GM12878 (cell line): ENCODE measurements around the gene LPAR5. TPM values are rescaled to one million over a fixed set of nuclear protein-coding genes. Genes with fewer than 3 reads are reported as not detected.

Experiments
- BCL3 ChIP-seq: IDR thresholded peaks from 2 replicates; pipeline ENCODE4 v1.6.1; 2011; ENCODE audit warnings: borderline replicate concordance, low read depth, mild to moderate bottlenecking, moderate library complexity, low read length; ENCODE audit not compliant: insufficient read depth, poor library complexity, severe bottlenecking
- BHLHE40 ChIP-seq, 2 experiments: fragments of 450-650 bp in 1 of 2; IDR thresholded peaks; 2 replicates each; pipeline ENCODE4 v1.6.1; 2011 to 2017; ENCODE audit warnings: low read depth in 2 of 2, borderline replicate concordance in 1 of 2, improper control_type of control experiment in 1 of 2, low read length in 1 of 2, mild to moderate bottlenecking in 1 of 2
- DPF2 ChIP-seq: fragments of 450-650 bp; IDR thresholded peaks from 2 replicates; pipeline ENCODE4 v1.6.1; 2017; ENCODE audit warnings: mild to moderate bottlenecking
- EP300 ChIP-seq, 2 experiments: fragments of 150-350 bp in 1 of 2; IDR thresholded peaks; 2 replicates each; pipeline ENCODE4 v1.6.1; 2011 to 2012; ENCODE audit warnings: low read depth in 2 of 2, low read length in 2 of 2, borderline replicate concordance in 1 of 2, improper control_type of control experiment in 1 of 2, inconsistent platforms in 1 of 2; ENCODE audit not compliant: control insufficient read depth in 1 of 2
- ETV6 ChIP-seq, 2 experiments: fragments of 450-650 bp in 1 of 2; IDR thresholded peaks in 1 of 2; conservative IDR thresholded peaks in 1 of 2; 2 replicates each; pipeline ENCODE4 v1.6.1; 2014; ENCODE audit warnings: antibody characterized with exemption in 1 of 2, borderline replicate concordance in 1 of 2, low read depth in 1 of 2, mild to moderate bottlenecking in 1 of 2, moderate library complexity in 1 of 2
- HDGF ChIP-seq: fragments of 450-650 bp; IDR thresholded peaks from 2 replicates; pipeline ENCODE4 v1.6.1; 2016; ENCODE audit warnings: antibody characterized with exemption
- JUNB ChIP-seq: IDR thresholded peaks from 2 replicates; pipeline ENCODE4 v1.6.1; 2016; ENCODE audit warnings: antibody characterized with exemption, mild to moderate bottlenecking
- KDM1A ChIP-seq: fragments of 200-600 bp; sonication (generic); IDR thresholded peaks from 2 replicates; pipeline ENCODE4 v1.6.1; 2016; ENCODE audit warnings: borderline replicate concordance
- MYC ChIP-seq: IDR thresholded peaks from 2 replicates; pipeline ENCODE4 v1.6.1; 2011; ENCODE audit warnings: mild to moderate bottlenecking, low read length, moderate library complexity, inconsistent platforms; ENCODE audit not compliant: insufficient read depth, insufficient replicate concordance, insufficient read length, severe bottlenecking
- NRF1 ChIP-seq: conservative IDR thresholded peaks from 2 replicates; pipeline ENCODE4 v1.6.1; 2011; ENCODE audit warnings: mild to moderate bottlenecking, low read depth, low read length, improper control_type of control experiment
- SMARCA5 ChIP-seq: fragments of 450-650 bp; IDR thresholded peaks from 2 replicates; pipeline ENCODE4 v1.6.1; 2017; ENCODE audit warnings: mild to moderate bottlenecking
- SP1 ChIP-seq: IDR thresholded peaks from one replicate; pipeline ENCODE4 v1.6.1; 2011; ENCODE audit warnings: low read depth, low read length
- STAT1 ChIP-seq: fragments of 450-650 bp; conservative IDR thresholded peaks from 2 replicates; pipeline ENCODE4 v1.6.1; 2014; ENCODE audit warnings: antibody characterized with exemption, mild to moderate bottlenecking
- SUPT20H ChIP-seq: IDR thresholded peaks from 2 replicates; pipeline ENCODE4 v1.6.1; 2011; ENCODE audit warnings: low read depth, mild to moderate bottlenecking, low read length, moderate library complexity, borderline replicate concordance; ENCODE audit not compliant: control insufficient read depth
- YBX1 ChIP-seq: fragments of 450-650 bp; IDR thresholded peaks from 2 replicates; pipeline ENCODE4 v1.6.1; 2016; ENCODE audit warnings: antibody characterized with exemption
- polyA plus RNA-seq, 11 experiments: library from polyadenylated mRNA; depleted of rRNA in 4 of 11; unstranded in 6 of 11; stranded (reverse) in 5 of 11; fragments of >200 nt; fragmentation: Nextera tagmentation in 4 of 11; fragmentation: Illumina TruSeq in 1 of 11; extraction: Ambion mirVana in 4 of 11; extraction: Trizol in 1 of 11; gene quantifications; 1 replicate in 1 of 11; 2 replicates in 10 of 11; pipeline versions ENCODE4 v1.2.1 to v1.2.3, GENCODE V29; 2011 to 2016; ENCODE audit warnings: inconsistent platforms in 2 of 11, missing spikeins in 2 of 11, low read depth in 1 of 11
- total RNA-seq, 4 experiments: library from RNA; depleted of rRNA in 3 of 4; stranded (reverse); fragments of >200 nt in 3 of 4; fragmentation: Illumina TruSeq in 1 of 4; extraction: Trizol in 1 of 4; gene quantifications; 2 replicates each; pipeline versions ENCODE4 v1.2.1 to v1.2.3, GENCODE V29; 2013 to 2021

The LPAR5 gene
- total and polyA plus RNA-seq, 10 of the 15 experiments (the other 5 are each of a cell fraction or from before 2014, with no cell fraction given): 1.3 to 7.9 (median 5.3) TPM

GRCh38 chr12:6644257-6644596 lies 8.5 kb upstream of the LPAR5 start (continued):
- TF ChIP-seq ETV6 (conservative IDR thresholded peaks at IDR 0.05 in 1 of 2, IDR thresholded peaks at IDR 0.05 in 1 of 2; ENCODE audit: borderline replicate concordance in 1 of 2, low read depth in 1 of 2): peak in 1 of 2 experiments; percentile 76; a peak in 2 of 4 replicates
- TF ChIP-seq BCL3: no peak
- no peak for TF ChIP-seq SUPT20H
- no peak for TF ChIP-seq SP1
- TF ChIP-seq MYC: no peak
- TF ChIP-seq NRF1: no peak
- no peak for TF ChIP-seq BHLHE40 (IDR thresholded peaks at IDR 0.05; ENCODE audit: borderline replicate concordance in 1 of 2, low read depth in 2 of 2, low read length in 1 of 2)
- TF ChIP-seq YBX1: no peak
- 0 out of 2 replicates have a peak, but pooled peaks have one; percentile 61 for TF ChIP-seq HDGF
- no peak for TF ChIP-seq SMARCA5
- no peak for TF ChIP-seq STAT1
- TF ChIP-seq KDM1A: no peak
- 0 out of 2 replicates have a peak, but pooled peaks have one; percentile 42 for TF ChIP-seq JUNB
- TF ChIP-seq EP300 (IDR thresholded peaks at IDR 0.05; ENCODE audit: borderline replicate concordance in 1 of 2, control insufficient read depth in 1 of 2, low read depth in 2 of 2, low read length in 2 of 2): no peak
- no peak for TF ChIP-seq DPF2
